Loucy (cell line): ENCODE measurements around the gene ABCC8.

ENCODE experiments used
- CTCF ChIP-seq: fragments of 200-600 bp; sonication (generic); conservative IDR thresholded peaks from 2 replicates; pipeline ENCODE4 v1.5.1; 2014; ENCODE audit warnings: mild to moderate bottlenecking, antibody characterized with exemption, low read length
- EZH2phosphoT487 ChIP-seq: fragments of 200-600 bp; IDR thresholded peaks from 2 replicates; pipeline ENCODE4 v1.6.1; 2018; ENCODE audit warnings: antibody characterized with exemption, mild to moderate bottlenecking, moderate library complexity, borderline replicate concordance

DNA sequence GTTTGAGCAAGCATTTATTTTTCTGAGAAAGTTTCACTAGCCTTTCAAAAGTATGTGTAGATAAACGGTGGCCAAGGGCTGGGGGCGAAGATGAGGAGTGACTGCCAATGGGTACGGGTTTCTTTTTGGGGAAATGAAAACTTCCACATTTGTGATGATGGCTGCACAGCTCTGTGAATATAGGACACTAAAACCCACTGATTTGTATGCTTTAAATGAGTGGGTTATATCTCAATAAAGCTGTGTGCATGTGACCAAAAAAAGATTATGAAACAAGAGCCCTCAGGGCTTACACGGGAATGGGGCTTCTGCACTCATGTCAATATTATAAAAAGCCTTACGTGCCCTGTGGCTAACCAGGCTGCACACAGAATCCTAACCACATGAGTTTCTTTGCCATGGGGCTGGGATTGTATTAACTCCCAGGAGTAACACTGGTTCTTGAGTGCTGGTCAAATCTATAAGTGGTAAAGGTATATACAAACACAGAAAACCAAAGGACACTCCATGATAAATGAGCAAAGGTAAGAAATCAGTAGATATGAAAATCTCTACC lies 31.3 kb downstream of the ABCC8 start:
- TF ChIP-seq CTCF (no peak), EZH2phosphoT487 (no peak)
